ENCODE results near the gene POLA1.

POLA1 gene

GRCh38 chrX:24877854-24878650, 184.3 kb downstream of the POLA1 start:
- DNase-seq: no peak

GRCh38 chrX:24879679-24880078, 186.0 kb downstream of the POLA1 start:
- no peak for DNase-seq

DNA sequence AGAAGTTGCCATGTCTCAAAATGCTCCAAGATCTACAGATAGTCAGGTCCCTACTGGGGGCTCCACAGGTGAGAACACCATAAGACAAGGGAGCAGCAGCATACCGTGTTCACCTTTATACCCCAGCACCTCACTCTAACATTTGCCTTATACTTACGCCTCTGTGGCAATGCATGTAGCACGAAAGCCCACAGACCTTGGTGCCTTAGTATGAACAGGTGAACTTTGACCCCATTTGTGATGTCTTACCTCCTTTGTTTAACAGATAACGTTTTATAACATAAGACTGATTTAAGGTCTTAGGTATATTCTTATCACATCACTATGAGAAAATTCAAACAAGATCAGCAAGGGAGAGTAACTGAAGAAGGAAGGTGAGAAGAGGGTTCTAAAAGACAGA, 193.2 kb downstream of the POLA1 start:
- DNase-seq: no peak

DNA sequence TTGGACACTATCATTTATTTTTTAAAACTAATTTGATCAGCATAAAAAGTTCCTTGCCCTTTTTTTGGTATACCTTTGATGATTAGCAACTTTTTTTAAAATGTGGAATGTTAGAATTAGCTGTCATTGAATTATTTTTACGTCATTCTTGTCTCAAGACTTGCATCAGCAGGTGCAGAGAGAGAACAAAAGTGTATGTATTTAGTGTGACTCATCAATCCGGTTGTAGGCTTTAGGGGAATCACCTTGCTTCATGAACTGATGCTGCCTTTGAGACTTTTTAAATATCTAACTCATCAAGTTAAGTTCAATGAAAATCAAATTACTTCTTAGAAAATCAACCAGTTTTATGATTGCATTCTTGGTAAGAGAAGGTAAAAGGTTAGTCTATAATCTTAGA, 197.0 kb downstream of the POLA1 start:
- no peak for DNase-seq

- no peak for DNase-seq
Observed at GRCh38 chrX:24899391-24899790, 205.7 kb downstream of the POLA1 start.

DNA sequence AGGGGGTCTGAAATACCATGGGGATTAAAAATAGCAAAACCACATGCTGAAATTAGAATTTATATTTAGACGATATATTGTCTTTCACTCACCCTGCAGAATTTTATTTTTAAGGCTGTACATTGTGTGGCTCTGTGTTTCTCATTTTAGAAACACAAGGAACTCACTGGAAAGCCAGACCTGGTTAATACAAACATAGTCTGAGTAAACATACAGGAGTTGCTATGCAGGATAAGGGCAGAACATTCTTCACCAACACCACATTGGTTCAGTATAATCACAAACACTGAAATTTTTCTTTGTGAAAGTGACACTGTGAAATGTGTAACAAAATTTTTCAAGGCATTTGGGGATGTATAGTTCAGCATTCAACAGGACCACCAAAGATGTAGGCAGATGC, 206.5 kb downstream of the POLA1 start:
- no peak for DNase-seq

DNA sequence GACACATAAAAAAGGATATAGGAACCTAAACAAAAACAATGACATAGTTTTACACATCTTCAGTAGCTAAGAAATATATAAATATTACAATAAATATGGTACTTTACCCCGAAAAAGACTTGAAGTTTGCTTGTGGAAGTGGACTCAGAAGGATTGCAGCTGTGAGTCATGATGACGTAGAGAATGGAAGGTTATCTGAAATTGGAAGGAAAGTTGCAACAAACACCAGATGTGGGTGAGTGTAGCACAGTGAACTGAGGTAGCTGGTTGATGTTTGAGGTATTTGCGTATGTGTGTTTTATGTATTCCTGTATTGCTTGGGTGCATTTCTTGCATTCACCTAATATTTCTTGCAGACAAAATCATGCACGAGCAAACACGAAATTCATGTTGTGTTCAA, 209.1 kb downstream of the POLA1 start:
- no peak for DNase-seq

- DNase-seq: no peak
Observed at GRCh38 chrX:24918715-24919114, 225.0 kb downstream of the POLA1 start.

GRCh38 chrX:24920769-24921168, 227.1 kb downstream of the POLA1 start:
- no peak for DNase-seq

DNA sequence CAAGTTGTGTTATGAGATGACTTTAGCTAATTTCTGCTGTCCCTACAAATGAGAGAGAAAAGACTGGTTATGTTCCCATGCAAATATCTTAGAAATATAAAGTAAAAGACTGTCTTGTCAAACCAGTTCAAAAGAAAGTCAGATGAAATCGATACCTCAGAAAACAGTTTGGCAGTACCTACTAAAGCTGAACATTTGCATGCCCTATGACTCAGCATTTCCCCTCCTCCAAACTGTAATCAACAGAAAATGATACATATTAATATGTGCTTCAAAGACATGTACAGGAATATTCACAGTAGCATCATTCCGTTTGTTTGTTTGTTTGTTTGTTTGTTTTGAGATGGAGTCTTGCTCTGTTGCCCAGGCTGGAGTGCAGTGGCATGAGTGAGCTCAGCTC, 231.7 kb downstream of the POLA1 start:
- DNase-seq: no peak

GRCh38 chrX:24927372-24927771, 233.7 kb downstream of the POLA1 start:
- DNase-seq: no peak

DNA sequence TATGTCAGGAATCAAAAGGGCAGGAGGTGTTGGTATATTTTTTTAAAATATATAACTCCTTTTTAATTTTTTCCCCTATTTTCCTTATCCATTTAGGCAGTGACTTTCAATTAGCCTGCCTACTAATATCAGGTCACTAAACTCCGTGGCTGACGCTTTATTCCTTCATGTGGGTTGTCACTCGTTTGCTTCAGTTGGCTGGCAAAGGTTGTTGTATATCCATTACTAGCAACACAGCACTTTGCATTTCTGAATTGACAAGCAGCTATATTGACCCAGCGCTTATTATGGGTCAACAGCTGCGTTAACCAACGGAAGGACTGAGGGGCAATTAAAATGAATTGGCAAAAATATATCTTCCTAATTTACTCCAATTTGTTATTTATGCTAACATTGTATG, 234.4 kb downstream of the POLA1 start:
- no peak for DNase-seq

GRCh38 chrX:24934279-24934678, 240.6 kb downstream of the POLA1 start:
- DNase-seq: no peak

DNA sequence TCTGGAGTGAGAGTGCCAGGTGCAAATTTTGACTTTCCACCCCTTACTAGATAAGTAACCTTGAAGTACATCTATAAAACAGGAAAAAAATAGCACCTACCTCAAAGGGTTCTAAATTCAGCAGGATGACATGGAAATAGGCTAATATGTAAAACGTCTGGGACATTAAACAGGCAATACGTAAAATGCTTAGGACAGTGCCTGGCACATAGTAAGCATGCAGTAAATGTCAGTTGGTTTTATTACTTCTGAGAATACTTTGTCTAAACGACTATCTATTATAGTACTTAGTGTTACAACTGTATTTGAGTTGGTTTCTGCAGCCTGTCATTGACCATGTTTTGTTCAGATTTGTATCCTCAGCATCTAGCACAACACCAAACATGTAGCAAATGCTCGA, 251.3 kb downstream of the POLA1 start:
- DNase-seq: no peak

DNA sequence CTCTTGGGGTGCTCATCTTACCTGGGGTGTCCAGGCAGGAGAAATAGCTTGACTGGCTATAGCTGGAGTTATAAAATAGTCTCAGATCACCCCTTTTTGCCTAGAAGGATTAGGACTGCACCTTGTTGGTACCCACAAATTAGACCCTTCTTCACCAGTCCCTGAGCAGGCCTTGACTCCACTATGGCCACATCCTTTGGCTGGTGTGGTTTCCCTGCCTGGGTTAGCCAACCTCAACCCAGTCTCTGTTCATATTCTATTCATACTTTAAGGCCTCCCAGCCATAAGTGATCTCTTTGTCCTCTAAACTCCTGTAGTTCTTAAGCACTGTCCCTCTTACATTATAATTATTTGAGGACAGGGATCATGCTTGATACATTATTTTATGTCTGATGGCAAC, 252.7 kb downstream of the POLA1 start:
- no peak for DNase-seq

DNA sequence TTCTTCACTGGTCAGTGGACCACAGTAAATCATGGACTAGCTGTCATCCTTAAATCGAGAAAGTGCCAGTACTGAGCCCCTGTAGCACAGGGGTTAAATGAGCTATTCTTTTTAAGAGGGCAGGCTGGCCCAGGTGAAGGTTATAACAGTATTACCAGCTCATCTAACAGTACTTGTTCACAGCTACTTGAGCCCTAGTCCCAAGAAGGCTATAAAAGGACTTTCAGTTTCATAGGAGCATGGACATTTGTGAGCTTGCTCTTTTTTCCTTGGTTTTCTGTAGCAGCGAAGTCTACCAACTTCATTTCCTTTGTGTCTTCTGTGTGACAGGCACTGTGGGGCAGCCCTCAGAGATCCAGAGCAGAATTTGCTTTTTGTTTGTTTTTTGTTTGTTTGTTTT, 261.0 kb downstream of the POLA1 start:
- no peak for DNase-seq

DNA sequence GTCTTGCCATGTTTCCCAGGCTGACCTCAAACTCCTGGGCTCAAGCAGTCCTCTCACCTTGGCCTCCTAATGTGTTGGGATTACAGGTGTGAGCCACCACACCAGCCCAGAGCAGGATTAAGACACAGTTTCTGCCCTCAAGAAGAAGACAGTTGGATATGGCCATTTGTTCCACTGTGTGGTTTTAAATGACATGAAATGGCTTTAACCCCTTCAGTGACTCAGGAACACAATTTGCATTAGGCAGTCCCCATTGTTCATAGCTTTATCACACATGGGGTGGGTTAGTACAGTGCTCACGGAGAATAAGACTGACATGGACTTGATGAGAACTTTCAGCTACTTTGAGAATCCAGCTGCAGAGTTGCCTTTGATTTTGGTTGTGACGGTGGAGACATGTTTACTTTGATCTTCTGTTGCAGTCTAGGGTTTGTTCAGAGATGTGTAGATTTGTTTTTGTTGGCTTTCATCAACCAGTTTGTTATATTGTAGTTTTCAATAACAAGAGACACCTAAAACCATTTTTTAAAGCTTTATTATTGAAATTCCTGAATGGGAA, 261.7 kb downstream of the POLA1 start:
- no peak for DNase-seq

DNA sequence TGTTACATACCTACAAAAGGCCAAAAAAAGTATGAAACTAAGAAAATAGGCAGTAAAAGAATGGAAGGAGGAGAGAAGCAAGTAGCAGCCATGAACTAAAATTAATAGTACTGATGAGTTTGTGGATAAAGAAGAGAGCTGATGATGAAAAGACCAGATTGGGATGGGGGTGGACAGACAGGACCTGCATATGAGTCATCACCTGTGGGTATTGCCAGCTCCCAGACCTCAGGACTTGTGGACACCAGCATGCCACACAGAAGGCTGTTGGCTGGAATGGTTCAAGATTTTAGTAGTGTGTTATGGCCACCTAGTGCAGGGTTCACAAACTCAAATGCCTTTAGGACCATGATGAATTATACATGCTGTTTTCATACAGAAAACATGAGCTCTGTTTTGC, 263.1 kb downstream of the POLA1 start:
- DNase-seq: no peak

- no peak for DNase-seq
Observed at GRCh38 chrX:24961809-24962208, 268.1 kb downstream of the POLA1 start.

DNA sequence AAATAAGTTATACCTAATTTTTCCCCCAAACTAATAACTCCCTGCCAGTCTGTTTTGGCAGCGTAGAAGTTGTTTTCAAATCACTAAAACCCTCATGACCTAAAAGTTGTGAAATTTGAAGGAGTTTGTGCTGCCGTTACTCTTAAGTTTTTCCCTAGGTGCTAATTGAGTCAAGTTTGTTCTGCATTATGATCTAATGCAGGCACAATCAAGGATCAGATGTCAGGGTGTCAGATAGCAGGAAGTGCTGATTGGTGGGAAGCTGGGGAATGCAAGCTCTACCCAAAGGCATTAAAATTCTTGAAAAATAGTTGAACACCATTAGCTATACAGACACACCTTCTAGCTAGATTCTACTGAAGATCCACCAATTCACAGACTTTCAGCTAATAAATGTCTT, 270.1 kb downstream of the POLA1 start:
- no peak for DNase-seq

DNA sequence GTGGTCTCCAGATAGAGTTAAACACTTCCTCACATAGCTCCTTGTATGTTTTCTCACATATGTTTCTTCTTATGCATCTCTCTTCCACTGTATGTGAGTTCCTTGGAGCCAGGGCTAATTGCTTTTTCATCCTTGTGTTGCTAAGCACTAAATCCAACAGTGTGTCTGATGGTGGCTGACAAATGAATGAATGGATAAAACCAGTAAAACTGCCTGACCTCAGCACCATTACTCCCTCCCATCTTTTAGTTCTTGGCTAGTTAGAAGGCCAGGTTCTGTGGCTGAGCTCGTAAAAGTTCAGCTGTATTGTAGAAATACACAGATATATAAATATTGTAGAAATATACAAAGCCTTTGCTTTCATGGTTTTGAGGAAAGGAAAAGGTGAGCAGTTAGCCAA, 271.7 kb downstream of the POLA1 start:
- no peak for DNase-seq

DNA sequence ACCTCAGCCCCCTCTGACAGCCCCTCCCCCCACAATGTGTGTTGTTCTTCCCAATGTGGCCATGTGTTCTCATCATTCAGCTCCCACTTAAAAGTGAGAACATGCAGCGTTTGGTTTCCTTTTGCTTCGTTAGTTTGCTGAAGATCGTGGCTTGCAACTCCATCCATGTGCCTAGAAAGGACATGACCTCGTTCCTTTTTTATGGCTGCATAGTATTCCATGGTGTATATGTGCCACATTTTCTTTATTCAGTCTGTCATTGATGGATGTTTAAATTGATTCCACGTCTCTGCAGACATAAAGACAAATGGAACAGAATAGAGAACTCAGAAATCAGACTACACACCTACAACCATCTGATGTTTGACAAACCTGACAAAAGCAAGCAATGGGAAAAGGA, 276.1 kb downstream of the POLA1 start:
- DNase-seq: no peak

DNA sequence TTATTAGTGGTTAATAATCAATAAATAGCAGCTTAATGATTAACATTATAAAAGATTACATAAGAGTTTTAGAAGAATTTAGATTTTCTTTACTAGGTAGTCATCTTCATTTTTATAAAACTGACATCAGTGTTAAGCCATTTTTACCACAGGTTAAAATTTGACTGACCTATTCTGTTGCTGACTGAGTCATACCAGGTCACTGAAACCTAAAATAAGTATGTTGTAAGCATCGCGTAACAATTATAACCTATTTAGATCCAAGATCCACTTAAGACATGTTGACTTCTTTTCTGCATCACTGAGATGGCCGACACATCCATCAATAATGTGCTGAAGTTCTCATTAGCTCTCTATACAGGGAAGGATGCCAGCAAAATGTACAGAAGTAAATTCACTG, 285.4 kb downstream of the POLA1 start:
- DNase-seq: no peak

DNA sequence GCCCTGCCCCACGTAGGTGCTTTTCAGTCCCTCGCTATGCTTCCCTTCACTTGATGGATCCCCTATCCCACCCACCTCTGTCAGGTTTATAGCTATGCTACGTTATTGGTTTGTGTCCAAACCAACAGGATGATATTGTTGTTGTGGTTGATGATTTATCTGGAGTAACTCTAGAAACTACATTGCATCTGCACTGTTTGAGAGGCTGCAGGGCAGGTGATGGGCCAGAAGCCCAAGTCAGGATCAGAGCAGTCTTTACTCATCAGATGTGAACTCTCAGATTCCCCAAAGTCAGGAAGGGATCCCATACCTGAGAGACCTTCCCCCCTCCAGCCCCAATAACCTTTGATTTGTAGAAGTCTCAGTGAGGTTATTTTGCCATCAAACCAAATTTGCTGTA, 287.3 kb downstream of the POLA1 start:
- no peak for DNase-seq

GRCh38 chrX:24982306-24982965, 288.7 kb downstream of the POLA1 start:
- DNase-seq: no peak
